SH-SY5Y (cell line): ENCODE results near the gene CPPED1.

Source experiments
- GATA2 ChIP-seq: IDR thresholded peaks from 2 replicates; pipeline ENCODE4 v1.6.1; 2011; ENCODE audit warnings: mild to moderate bottlenecking, low read depth, low read length
- GATA3 ChIP-seq: IDR thresholded peaks from 2 replicates; pipeline ENCODE4 v1.6.1; 2011; ENCODE audit warnings: low read depth, mild to moderate bottlenecking, low read length, moderate library complexity

- TF ChIP-seq GATA3 (no peak), GATA2 (no peak)
Observed at GRCh38 chr16:12651765-12652512, 151.7 kb downstream of the CPPED1 start.
